ENCODE results near the gene TMEM33. TPM values are rescaled to one million over a fixed set of nuclear protein-coding genes. Genes with fewer than 3 reads are reported as not detected.

Gene TMEM33

Small RNA genes lying within 50 kb of the gene (small RNA-seq; reads per million reads assigned to genes)
- gene AC108210.2 (ENCODE audit: insufficient read depth), result not detected

Measured in mesendoderm (in vitro differentiated cells).